ENCODE results near the gene PPM1B. TPM values are rescaled to one million over a fixed set of nuclear protein-coding genes. Genes with fewer than 3 reads are reported as not detected.

PPM1B gene
- total and polyA plus RNA-seq, 11 donors, result 22.6 to 65.9 (median 48.0) TPM

DNA sequence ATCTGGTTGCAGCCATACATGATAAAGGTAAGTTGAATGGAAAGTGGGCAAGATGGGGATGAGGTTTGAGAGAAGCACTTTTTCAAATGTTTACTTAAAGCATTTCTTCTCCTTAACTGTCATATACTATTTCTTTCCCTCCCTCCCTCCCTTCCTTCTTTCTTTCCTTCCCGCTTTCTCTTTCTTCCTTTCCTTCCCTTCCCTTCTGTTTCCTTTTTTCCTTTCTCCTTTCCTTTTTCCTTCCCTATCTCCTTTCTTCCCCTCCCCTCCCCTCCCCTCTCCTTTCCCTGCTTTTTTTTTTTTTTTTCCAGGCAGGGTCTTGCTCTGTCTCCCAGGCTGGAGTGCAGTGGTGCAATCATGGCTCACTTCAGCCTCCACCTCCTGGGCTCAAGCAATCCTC, 112.2 kb downstream of the PPM1B start:
- no peak for TF ChIP-seq CTCF (IDR thresholded peaks at IDR 0.05)
- TF ChIP-seq POLR2A (IDR thresholded peaks at IDR 0.05), result no peak
- Histone ChIP-seq H3K9me3 (no peaks in the 10 kb centered on the region), H3K27ac (no peak overlapping the region), H3K27me3 (no peaks in the 10 kb centered on the region), H3K36me3 (no peaks in the 10 kb centered on the region), H3K4me1 (no peaks in the 10 kb centered on the region), H3K4me3 (no peak overlapping the region)
- no peak for ATAC-seq
- intact Hi-C loops (cut with DNase I), result no loop called here
- DNase-seq, result no peak
- whole genome bisulfite sequencing, 4 donors, result 82 to 90% (median 87%) methylated on average over 1 of the region's 1 CpG

Other genes with a start within 250 kb of the PPM1B start
- 100 to 1,000 TPM in 3 of 9 donors, 10 to 100 TPM in 6; 58.5 to 117 (median 90.8) TPM for gene LRPPRC, start 172.9 kb upstream of the PPM1B start, total RNA-seq
- gene LRPPRC, start 172.9 kb upstream of the PPM1B start, polyA plus RNA-seq, result 10 to 100 TPM; 23.2 to 60.6 TPM
- under 1 TPM in 3 of 9 donors, not detected in 6; 0.12 to 0.34 (median 0.27) TPM for gene SLC3A1, start 106.6 kb downstream of the PPM1B start, total RNA-seq
- gene SLC3A1, start 106.6 kb downstream of the PPM1B start, polyA plus RNA-seq, result under 1 TPM; 0.04 to 0.06 TPM
- 100 to 1,000 TPM in 2 of 9 donors, 10 to 100 TPM in 7; 62.4 to 120 (median 73.9) TPM for gene PREPL, start 192.6 kb downstream of the PPM1B start, total RNA-seq
- 10 to 100 TPM; 10.7 to 30.6 TPM for gene PREPL, start 192.6 kb downstream of the PPM1B start, polyA plus RNA-seq
- 10 to 100 TPM in 1 of 9 donors, 1 to 10 TPM in 8; 2.5 to 10.1 (median 4.3) TPM for gene CAMKMT, start 193.1 kb downstream of the PPM1B start, total RNA-seq
- gene CAMKMT, start 193.1 kb downstream of the PPM1B start, polyA plus RNA-seq, result 1 to 10 TPM; 4.4 to 6.8 TPM

Measured in heart left ventricle (tissue), 16 donors.